Upper lobe of left lung (tissue), 4 donors: Measurements from ENCODE around the gene ZNF783.

Experiments
- EP300 ChIP-seq, 4 donors: sonication (generic); formaldehyde crosslinking; IDR thresholded peaks; one replicate each; pipeline ENCODE4 v1.5.1; 2017; ENCODE audit warnings: antibody characterized with exemption in 4 of 4, control low read depth in 2 of 4
- POLR2AphosphoS5 ChIP-seq, 2 donors: sonication (generic); formaldehyde crosslinking; IDR thresholded peaks; one replicate each; pipeline ENCODE4 v1.5.1; 2017; ENCODE audit warnings: antibody characterized with exemption in 2 of 2
- TF ChIP-seq, protein P1 (sequence below), 6 experiments: fragments of 450-650 bp in 4 of 6; fragments of 200-600 bp in 2 of 6; sonication (generic) in 2 of 6; IDR thresholded peaks; one replicate each; pipeline ENCODE4 v1.5.1; 2016 to 2019; ENCODE audit warnings: antibody characterized with exemption in 6 of 6

DNA sequence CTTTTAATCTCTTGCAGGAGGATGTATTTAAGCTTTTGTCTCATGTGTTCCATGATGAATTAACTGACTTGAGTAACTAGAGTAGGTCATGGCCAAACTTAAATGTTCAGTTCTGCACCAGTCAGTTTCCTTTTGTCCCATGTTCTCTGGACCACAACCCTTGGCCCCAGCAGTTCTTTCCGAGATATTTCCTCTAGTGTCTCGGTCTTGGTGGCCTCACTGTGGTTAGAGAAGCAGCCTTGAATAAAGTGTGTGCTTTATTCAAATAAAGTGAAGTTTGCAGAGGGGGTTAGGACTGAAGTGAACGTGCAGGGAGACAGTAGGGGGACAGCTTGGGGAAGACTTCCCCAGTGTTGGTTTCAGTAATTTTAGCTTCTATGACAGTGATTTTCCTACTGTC is 13.2 kb upstream of the ZNF783 start:
- TF ChIP-seq EP300 (IDR thresholded peaks at IDR 0.05) = no peak
- TF ChIP-seq, protein P1, sequence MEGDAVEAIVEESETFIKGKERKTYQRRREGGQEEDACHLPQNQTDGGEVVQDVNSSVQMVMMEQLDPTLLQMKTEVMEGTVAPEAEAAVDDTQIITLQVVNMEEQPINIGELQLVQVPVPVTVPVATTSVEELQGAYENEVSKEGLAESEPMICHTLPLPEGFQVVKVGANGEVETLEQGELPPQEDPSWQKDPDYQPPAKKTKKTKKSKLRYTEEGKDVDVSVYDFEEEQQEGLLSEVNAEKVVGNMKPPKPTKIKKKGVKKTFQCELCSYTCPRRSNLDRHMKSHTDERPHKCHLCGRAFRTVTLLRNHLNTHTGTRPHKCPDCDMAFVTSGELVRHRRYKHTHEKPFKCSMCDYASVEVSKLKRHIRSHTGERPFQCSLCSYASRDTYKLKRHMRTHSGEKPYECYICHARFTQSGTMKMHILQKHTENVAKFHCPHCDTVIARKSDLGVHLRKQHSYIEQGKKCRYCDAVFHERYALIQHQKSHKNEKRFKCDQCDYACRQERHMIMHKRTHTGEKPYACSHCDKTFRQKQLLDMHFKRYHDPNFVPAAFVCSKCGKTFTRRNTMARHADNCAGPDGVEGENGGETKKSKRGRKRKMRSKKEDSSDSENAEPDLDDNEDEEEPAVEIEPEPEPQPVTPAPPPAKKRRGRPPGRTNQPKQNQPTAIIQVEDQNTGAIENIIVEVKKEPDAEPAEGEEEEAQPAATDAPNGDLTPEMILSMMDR (IDR thresholded peaks at IDR 0.05) = no peak
- no peak for TF ChIP-seq POLR2AphosphoS5 (IDR thresholded peaks at IDR 0.05)
